IPS-15b (cell line): Measurements from ENCODE around the gene BIRC5.
"Not testable (repeated sequence)": the region's sequence is repeated elsewhere in the genome, so short reads cannot be mapped to it uniquely, and the experiment has no call there.

Experiments
- H3K27me3 ChIP-seq: one replicate; pipeline ENCODE4 v1.6.1; 2013; ENCODE audit warnings: low read length; ENCODE audit not compliant: control insufficient read depth, insufficient read depth
- H3K36me3 ChIP-seq: one replicate; pipeline ENCODE4 v1.6.1; 2013; ENCODE audit warnings: low read length; ENCODE audit not compliant: control insufficient read depth, insufficient read depth
- H3K4me1 ChIP-seq: one replicate; pipeline ENCODE4 v1.6.1; 2013; ENCODE audit warnings: mild to moderate bottlenecking, low read length; ENCODE audit not compliant: control insufficient read depth, insufficient read depth
- H3K4me3 ChIP-seq: one replicate; pipeline ENCODE4 v1.5.1; 2013; ENCODE audit warnings: low read depth, low read length
- H3K9ac ChIP-seq: one replicate; pipeline ENCODE4 v1.6.1; 2013; ENCODE audit warnings: low read depth, mild to moderate bottlenecking, low read length
- H3K9me3 ChIP-seq: one replicate; pipeline ENCODE4 v1.6.1; 2013; ENCODE audit warnings: mild to moderate bottlenecking, low read length; ENCODE audit not compliant: control insufficient read depth, insufficient read depth

The BIRC5 gene

GRCh38 chr17:78250891-78251772, 37.1 kb downstream of the BIRC5 start:
- peaks cover 7% of the 10 kb centered on the region for H3K4me1 ChIP-seq
- no peak overlapping the region for H3K9ac ChIP-seq
- no peak overlapping the region for H3K4me3 ChIP-seq

GRCh38 chr17:78251773-78252103, 37.7 kb downstream of the BIRC5 start:
- Histone ChIP-seq H3K9ac (no peak overlapping the region), H3K4me3 (no peak overlapping the region), H3K27me3 (no peaks in the 10 kb centered on the region), H3K4me1 (peaks cover 10% of the 10 kb centered on the region), H3K9me3 (no peaks in the 10 kb centered on the region), H3K36me3 (no peaks in the 10 kb centered on the region)

More at GRCh38 chr17:78250891-78251772, 37.1 kb downstream of the BIRC5 start:
- Histone ChIP-seq H3K36me3 (no peaks in the 10 kb centered on the region), H3K27me3 (no peaks in the 10 kb centered on the region), H3K9me3 (no peaks in the 10 kb centered on the region)

- Histone ChIP-seq H3K27me3 (no peaks in the 10 kb centered on the region), H3K9me3 (no peaks in the 10 kb centered on the region), H3K36me3 (no peaks in the 10 kb centered on the region), H3K4me1 (peaks cover 10% of the 10 kb centered on the region), H3K9ac (no peak overlapping the region), H3K4me3 (no peak overlapping the region)
Measured at GRCh38 chr17:78252111-78252634, 38.1 kb downstream of the BIRC5 start.

- H3K4me3 ChIP-seq = no peak overlapping the region
- H3K27me3 ChIP-seq = no peaks in the 10 kb centered on the region
- H3K4me1 ChIP-seq = peaks cover 10% of the 10 kb centered on the region
Measured at GRCh38 chr17:78252701-78253635, 38.9 kb downstream of the BIRC5 start.

GRCh38 chr17:78253636-78253945, 39.5 kb downstream of the BIRC5 start:
- H3K36me3 ChIP-seq, H3K9ac ChIP-seq, H3K27me3 ChIP-seq, H3K9me3 ChIP-seq: not testable (repeated sequence)
- Histone ChIP-seq H3K4me1 (peaks cover 10% of the 10 kb centered on the region), H3K4me3 (peak overlapping the region; percentile 62)

More at GRCh38 chr17:78252701-78253635, 38.9 kb downstream of the BIRC5 start:
- no peaks in the 10 kb centered on the region for H3K36me3 ChIP-seq
- no peaks in the 10 kb centered on the region for H3K9me3 ChIP-seq
- H3K9ac ChIP-seq = no peak overlapping the region

GRCh38 chr17:78253946-78254672, 40.1 kb downstream of the BIRC5 start:
- H3K9me3 ChIP-seq = no peaks in the 10 kb centered on the region
- H3K36me3 ChIP-seq = no peaks in the 10 kb centered on the region
- H3K27me3 ChIP-seq = no peaks in the 10 kb centered on the region
- H3K4me3 ChIP-seq = peak overlapping the region; percentile 62
- H3K9ac ChIP-seq = peak overlapping the region; percentile 62
- peaks cover 10% of the 10 kb centered on the region for H3K4me1 ChIP-seq

- Histone ChIP-seq H3K9ac (no peak overlapping the region), H3K4me1 (peaks cover 10% of the 10 kb centered on the region), H3K27me3 (no peaks in the 10 kb centered on the region), H3K4me3 (no peak overlapping the region), H3K9me3 (no peaks in the 10 kb centered on the region), H3K36me3 (no peaks in the 10 kb centered on the region)
Measured at GRCh38 chr17:78255029-78255656, 41.1 kb downstream of the BIRC5 start.

GRCh38 chr17:78255953-78256706, 42.1 kb downstream of the BIRC5 start:
- Histone ChIP-seq H3K9me3 (no peaks in the 10 kb centered on the region), H3K36me3 (no peaks in the 10 kb centered on the region), H3K9ac (no peak overlapping the region), H3K4me3 (no peak overlapping the region), H3K4me1 (peaks cover 8% of the 10 kb centered on the region), H3K27me3 (no peaks in the 10 kb centered on the region)

- Histone ChIP-seq H3K9ac (no peak overlapping the region), H3K9me3 (no peaks in the 10 kb centered on the region), H3K4me1 (peaks cover 8% of the 10 kb centered on the region), H3K36me3 (no peaks in the 10 kb centered on the region), H3K4me3 (no peak overlapping the region), H3K27me3 (no peaks in the 10 kb centered on the region)
Measured at GRCh38 chr17:78256707-78257591, 42.9 kb downstream of the BIRC5 start.

- H3K4me3 ChIP-seq = peak overlapping the region; percentile 20
- H3K9ac ChIP-seq = no peak overlapping the region
- no peaks in the 10 kb centered on the region for H3K36me3 ChIP-seq
- no peaks in the 10 kb centered on the region for H3K27me3 ChIP-seq
- no peaks in the 10 kb centered on the region for H3K9me3 ChIP-seq
- peaks cover 8% of the 10 kb centered on the region for H3K4me1 ChIP-seq
Measured at GRCh38 chr17:78257810-78258322, 43.8 kb downstream of the BIRC5 start.
